NB4 (cell line): ENCODE measurements around the gene PCA3.

Source experiments
- POLR2A ChIP-seq: IDR thresholded peaks from 2 replicates; pipeline ENCODE4 v1.6.1; 2011; ENCODE audit warnings: mild to moderate bottlenecking; ENCODE audit not compliant: insufficient read length; ENCODE audit errors: extremely low read depth
- TF ChIP-seq, protein P1 (sequence below): IDR thresholded peaks from one replicate; pipeline ENCODE4 v1.5.1; 2012; ENCODE audit warnings: low read depth, low read length

DNA sequence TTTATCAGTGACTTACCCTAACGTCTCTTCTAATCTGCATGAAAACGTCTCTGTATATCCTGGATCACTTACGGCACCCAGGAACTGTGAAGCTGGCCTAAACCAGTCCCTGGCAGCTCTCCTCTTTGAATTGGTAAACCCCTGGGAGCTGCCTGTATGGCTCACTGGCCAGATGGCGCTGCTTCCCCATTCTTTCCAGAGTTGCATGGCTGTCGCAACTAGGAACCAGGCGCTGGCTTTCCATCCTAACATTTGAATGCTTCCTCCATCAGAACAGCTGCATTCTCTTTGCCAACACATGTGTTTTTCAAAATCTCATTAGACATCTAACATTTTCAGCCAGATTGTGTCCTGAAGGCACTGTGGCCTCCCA lies 8.0 kb upstream of the PCA3 start:
- no peak for TF ChIP-seq POLR2A
- TF ChIP-seq, protein P1, sequence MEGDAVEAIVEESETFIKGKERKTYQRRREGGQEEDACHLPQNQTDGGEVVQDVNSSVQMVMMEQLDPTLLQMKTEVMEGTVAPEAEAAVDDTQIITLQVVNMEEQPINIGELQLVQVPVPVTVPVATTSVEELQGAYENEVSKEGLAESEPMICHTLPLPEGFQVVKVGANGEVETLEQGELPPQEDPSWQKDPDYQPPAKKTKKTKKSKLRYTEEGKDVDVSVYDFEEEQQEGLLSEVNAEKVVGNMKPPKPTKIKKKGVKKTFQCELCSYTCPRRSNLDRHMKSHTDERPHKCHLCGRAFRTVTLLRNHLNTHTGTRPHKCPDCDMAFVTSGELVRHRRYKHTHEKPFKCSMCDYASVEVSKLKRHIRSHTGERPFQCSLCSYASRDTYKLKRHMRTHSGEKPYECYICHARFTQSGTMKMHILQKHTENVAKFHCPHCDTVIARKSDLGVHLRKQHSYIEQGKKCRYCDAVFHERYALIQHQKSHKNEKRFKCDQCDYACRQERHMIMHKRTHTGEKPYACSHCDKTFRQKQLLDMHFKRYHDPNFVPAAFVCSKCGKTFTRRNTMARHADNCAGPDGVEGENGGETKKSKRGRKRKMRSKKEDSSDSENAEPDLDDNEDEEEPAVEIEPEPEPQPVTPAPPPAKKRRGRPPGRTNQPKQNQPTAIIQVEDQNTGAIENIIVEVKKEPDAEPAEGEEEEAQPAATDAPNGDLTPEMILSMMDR = peak; percentile 38
